G401 (cell line): Measurements from ENCODE around the gene TPK1. TPM values are rescaled to one million over a fixed set of nuclear protein-coding genes. Genes with fewer than 3 reads are reported as not detected.
A peak's percentile ranks its signal among the peaks of the same experiment; 100 is the strongest.
"Not testable (repeated sequence)": the region's sequence is repeated elsewhere in the genome, so short reads cannot be mapped to it uniquely, and the experiment has no call there.

Source experiments
- DNase-seq: peaks from one replicate; pipeline ENCODE4 v3.0.0-alpha.2; 2015; ENCODE audit warnings: low spot score
- in situ Hi-C: cut with HindIII; loops from 2 replicates; pipeline ENCODE4 v1.10.0; 2016; ENCODE audit warnings: low sequenced_read_pairs, mixed read lengths
- total RNA-seq: library from RNA; depleted of rRNA; stranded (reverse); fragments of >200 nt; shearing (Covaris generic); gene quantifications from 2 replicates; pipeline ENCODE4 v1.2.3, GENCODE V29; 2014

TPK1 gene
- total RNA-seq, 1 experiment from 2014 or later = 1.6 TPM

GRCh38 chr7:144468990-144469732 lies 366.7 kb downstream of the TPK1 start:
- in situ Hi-C loops = no loop called here

GRCh38 chr7:144459635-144460034 lies 376.2 kb downstream of the TPK1 start:
- DNase-seq = no peak

More at GRCh38 chr7:144468990-144469732, 366.7 kb downstream of the TPK1 start:
- no peak for DNase-seq

GRCh38 chr7:144455040-144455404 lies 380.8 kb downstream of the TPK1 start:
- DNase-seq = no peak
- in situ Hi-C loops = no loop called here

More at GRCh38 chr7:144459635-144460034, 376.2 kb downstream of the TPK1 start:
- in situ Hi-C loops = no loop called here

DNA sequence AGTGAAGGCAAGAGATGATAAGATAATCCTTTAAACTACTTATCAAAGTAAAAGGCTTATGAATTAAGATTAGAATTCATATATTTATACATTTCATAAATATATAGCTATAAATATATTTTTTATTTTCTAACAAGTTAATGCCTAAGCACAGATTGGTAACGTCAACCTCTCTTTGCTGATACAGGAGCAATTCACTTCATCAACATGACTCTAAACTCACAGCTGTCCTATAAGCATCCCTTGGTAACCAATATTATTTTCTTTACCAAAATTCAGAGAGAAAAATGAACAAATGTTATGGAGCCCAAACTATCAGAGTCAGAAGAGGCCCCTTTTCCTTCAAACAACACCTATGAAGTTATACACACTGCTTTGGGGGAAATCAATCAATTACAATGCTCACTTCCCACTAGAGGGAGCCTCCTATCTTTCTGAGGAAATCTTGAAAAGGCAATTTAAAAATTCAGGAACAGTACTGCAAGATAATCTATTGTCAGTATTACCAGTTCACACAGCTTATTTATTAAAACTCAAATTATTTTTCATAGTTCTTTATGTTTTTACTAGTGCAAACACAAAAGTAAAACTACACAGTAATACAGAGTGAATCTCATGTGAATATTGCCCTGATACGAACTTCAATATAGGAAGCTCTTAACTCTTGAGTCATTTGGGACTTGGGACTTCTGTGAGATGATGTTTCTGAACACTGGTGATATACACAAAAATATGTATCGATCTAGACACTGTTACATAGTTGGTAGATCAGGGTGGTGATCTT lies 381.4 kb downstream of the TPK1 start:
- DNase-seq = no peak
- in situ Hi-C loops = no loop called here

GRCh38 chr7:144452064-144452463 lies 383.8 kb downstream of the TPK1 start:
- DNase-seq = no peak

GRCh38 chr7:144445590-144445989 lies 390.3 kb downstream of the TPK1 start:
- no peak for DNase-seq
- in situ Hi-C loops = no loop called here

More at GRCh38 chr7:144452064-144452463, 383.8 kb downstream of the TPK1 start:
- in situ Hi-C loops = no loop called here

DNA sequence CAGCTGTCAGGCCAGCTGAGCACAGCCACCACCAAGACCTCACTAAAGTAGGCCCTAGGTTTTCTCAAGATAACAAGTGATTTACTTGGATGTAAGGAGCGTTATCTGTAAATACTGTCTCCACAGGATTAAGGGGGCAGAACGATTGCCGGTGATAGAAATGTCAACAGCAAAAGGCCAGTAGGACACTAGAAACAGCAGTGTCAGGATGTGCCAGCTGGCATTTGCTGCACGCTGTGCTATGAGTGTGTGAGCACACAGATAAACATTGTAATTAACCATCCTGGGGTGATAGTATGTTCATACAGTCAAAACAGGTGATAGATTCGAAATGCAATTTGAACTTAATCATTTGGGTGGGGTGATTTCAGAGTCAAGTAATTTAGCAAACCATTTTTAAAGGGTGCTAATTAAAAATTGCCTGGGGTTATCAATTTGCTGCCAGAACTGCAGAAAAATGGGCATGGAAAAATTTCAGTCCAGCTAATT lies 396.1 kb downstream of the TPK1 start:
- in situ Hi-C loops = no loop called here
- DNase-seq = no peak

GRCh38 chr7:144438759-144439158 lies 397.1 kb downstream of the TPK1 start:
- in situ Hi-C loops = no loop called here
- no peak for DNase-seq

DNA sequence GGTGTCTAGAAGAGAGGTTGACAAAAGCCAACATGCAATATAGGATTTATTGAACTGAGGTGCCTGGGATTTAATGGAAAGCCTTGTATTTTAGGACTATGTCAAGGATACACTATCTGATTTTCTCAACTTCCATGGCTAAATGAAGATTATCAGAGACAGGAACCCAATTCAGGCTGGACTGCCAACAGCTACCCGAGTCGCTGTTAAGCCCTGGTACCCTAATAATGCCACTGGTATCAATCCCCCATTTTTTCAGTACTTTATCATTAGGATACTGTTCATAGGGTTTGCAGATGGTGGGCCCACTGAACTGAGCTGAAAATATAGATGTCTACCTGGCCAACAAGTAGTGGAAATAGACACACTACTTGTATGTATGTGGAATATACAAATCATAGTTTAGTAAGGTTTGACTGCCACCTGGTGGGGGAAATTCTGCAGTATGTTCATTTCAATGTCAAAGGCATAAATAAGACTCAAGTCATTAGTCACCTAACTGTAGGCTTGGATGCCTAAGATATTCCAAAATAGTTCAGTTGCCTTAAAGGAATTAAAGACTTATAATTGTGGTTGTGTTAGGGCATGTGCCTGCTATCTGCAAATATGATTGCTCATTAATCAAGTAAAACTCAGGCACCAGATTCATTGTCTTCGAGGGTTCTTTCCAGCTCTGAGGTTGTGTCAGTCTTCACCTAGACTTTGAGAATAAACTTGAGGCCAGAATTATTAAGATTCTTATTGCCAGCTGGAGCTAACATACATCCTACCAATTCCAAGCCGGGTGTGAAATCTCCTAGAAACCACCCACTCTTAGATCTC lies 398.3 kb downstream of the TPK1 start:
- DNase-seq = peak; percentile 25
- in situ Hi-C loops = no loop called here

DNA sequence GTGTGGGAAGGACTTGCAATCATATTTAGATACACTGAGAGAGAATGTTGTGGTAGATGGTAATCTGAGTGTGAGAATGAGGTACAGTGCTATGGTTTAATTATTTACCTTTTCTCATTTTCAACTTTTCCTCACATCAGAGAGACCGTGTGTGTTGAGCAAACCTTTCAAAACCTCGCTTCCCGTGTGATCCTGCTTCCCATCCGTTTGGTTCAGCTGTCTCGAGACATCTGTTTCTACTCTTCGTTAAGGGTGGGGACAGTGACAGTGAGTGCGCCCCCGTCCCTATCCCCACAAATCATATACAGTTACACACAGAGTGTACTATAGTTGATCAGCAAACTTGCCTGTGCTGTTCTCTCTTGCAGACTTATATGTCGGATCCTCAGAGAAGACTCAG lies 399.4 kb downstream of the TPK1 start:
- in situ Hi-C loops = no loop called here
- DNase-seq = no peak

- DNase-seq = no peak
- in situ Hi-C loops = no loop called here
These were observed 407.4 kb downstream of the TPK1 start for GRCh38 chr7:144428431-144428830.

DNA sequence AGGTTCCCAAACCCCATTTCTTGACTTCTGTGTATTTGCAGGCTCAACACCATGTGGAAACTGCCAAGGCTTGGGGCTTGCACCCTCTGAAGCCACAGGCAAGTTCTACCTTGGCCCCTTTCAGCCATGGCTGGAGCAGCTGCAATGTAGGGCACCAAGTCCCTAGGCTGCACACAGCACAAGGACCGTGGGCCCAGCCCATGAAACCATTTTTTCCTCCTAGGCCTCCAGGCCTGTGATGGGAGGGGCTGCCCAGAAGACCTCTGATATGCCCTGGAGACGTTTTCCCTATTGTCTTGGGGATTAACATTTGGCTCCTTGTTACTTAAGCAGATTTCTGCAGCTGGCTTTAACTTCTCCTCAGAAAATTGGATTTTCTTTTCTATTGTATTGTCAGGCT lies 408.3 kb downstream of the TPK1 start:
- in situ Hi-C loops, DNase-seq: not testable (repeated sequence)

GRCh38 chr7:144418931-144419330 lies 416.9 kb downstream of the TPK1 start:
- DNase-seq, in situ Hi-C loops: not testable (repeated sequence)

- DNase-seq = no peak
- in situ Hi-C loops = no loop called here
These were observed 419.5 kb downstream of the TPK1 start for GRCh38 chr7:144416341-144416740.

- in situ Hi-C loops = no loop called here
- no peak for DNase-seq
These were observed 420.0 kb downstream of the TPK1 start for GRCh38 chr7:144415858-144416257.

DNA sequence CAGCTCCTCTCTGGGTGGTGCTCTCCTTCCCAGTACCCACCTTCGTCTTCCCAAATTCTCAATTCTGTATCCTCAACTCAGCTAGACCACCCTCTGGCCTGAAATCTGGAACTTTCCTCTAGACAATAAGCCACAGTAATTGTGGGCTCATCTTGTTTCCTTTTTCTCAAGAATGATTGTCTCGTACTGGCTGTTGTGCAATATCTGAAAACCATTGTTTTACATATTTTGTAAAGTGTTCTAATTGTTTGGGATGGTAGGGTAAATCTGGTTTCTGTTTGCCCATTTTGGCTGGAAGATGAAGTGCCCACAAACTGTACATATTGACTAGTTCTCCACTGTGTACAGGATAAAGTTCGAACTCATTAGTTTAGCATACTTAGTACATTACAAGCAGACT lies 421.0 kb downstream of the TPK1 start:
- no peak for DNase-seq
- in situ Hi-C loops = no loop called here

- no peak for DNase-seq
- in situ Hi-C loops = no loop called here
These were observed 425.4 kb downstream of the TPK1 start for GRCh38 chr7:144410441-144410840.

- in situ Hi-C loops = no loop called here
- DNase-seq = no peak
These were observed 427.7 kb downstream of the TPK1 start for GRCh38 chr7:144408121-144408520.

GRCh38 chr7:144407266-144407931 lies 428.5 kb downstream of the TPK1 start:
- no peak for DNase-seq
- in situ Hi-C loops = no loop called here
